Gastrocnemius medialis (tissue), 4 donors: ENCODE results near the gene SMIM33.

Experiments used
- POLR2A ChIP-seq, 2 donors: fragments of 450-650 bp; IDR thresholded peaks; one replicate each; pipeline ENCODE4 v1.6.1; 2017; ENCODE audit warnings: antibody characterized with exemption in 2 of 2, mild to moderate bottlenecking in 2 of 2, moderate library complexity in 2 of 2
- TF ChIP-seq, protein P1 (sequence below), 5 experiments: fragments of 450-650 bp in 3 of 5; fragments of 200-600 bp in 2 of 5; sonication (generic) in 2 of 5; IDR thresholded peaks in 4 of 5; conservative IDR thresholded peaks in 1 of 5; 1 replicate in 4 of 5; 2 replicates in 1 of 5; pipeline ENCODE4 v1.5.1; 2016 to 2019; ENCODE audit warnings: antibody characterized with exemption in 5 of 5, mild to moderate bottlenecking in 3 of 5, moderate library complexity in 3 of 5

GRCh38 chr5:139472386-139473030, 1.7 kb downstream of the SMIM33 start:
- TF ChIP-seq, protein P1, sequence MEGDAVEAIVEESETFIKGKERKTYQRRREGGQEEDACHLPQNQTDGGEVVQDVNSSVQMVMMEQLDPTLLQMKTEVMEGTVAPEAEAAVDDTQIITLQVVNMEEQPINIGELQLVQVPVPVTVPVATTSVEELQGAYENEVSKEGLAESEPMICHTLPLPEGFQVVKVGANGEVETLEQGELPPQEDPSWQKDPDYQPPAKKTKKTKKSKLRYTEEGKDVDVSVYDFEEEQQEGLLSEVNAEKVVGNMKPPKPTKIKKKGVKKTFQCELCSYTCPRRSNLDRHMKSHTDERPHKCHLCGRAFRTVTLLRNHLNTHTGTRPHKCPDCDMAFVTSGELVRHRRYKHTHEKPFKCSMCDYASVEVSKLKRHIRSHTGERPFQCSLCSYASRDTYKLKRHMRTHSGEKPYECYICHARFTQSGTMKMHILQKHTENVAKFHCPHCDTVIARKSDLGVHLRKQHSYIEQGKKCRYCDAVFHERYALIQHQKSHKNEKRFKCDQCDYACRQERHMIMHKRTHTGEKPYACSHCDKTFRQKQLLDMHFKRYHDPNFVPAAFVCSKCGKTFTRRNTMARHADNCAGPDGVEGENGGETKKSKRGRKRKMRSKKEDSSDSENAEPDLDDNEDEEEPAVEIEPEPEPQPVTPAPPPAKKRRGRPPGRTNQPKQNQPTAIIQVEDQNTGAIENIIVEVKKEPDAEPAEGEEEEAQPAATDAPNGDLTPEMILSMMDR (IDR thresholded peaks at IDR 0.05 in 4 of 5, conservative IDR thresholded peaks at IDR 0.05 in 1 of 5): no peak
- TF ChIP-seq POLR2A (IDR thresholded peaks at IDR 0.05): no peak
